ENCODE data around the gene DPYD.

Gene DPYD

DNA sequence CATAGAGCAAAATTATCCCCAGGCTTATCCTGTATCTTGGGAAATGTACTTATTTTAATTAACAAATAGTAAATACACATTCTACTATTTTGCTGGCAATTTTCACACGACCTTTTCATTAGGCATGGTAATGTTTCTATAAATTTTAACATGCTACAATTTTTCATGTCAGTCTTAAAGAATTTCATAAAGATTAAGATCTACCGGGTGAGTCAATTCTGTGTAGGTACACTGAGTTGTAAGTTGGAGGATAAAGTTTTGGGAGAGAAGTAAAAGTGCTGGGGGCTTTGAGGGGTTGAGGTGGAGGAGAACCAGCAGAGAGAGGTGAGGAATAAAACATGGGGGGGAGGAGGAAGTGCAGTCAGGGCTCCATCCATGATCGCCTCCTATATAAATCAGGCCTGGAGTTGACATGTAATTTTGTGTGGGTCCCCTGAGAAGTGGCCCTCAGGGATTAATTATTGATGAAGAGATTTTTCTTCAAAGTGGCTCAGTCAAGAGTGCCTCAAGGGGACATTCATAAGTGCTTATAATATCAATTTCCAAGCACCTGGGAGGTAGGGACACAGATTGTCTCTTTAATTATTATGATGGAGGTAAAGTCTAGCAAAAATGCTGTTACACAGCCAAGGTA is 7.2 kb downstream of the DPYD start:
- H3K9me3 ChIP-seq (ENCODE audit: severe bottlenecking): no peaks in the 10 kb centered on the region
- H3K27ac ChIP-seq: no peak overlapping the region
- no peak for TF ChIP-seq CTCF (IDR thresholded peaks at IDR 0.05; ENCODE audit: low read depth, low read length)
- DNase-seq: no peak
- no peak overlapping the region for H3K4me3 ChIP-seq (ENCODE audit: low read depth, low read length)
- no peaks in the 10 kb centered on the region for H3K36me3 ChIP-seq
- H3K27me3 ChIP-seq (ENCODE audit: insufficient read depth, low read depth, severe bottlenecking): no peaks in the 10 kb centered on the region

DNA sequence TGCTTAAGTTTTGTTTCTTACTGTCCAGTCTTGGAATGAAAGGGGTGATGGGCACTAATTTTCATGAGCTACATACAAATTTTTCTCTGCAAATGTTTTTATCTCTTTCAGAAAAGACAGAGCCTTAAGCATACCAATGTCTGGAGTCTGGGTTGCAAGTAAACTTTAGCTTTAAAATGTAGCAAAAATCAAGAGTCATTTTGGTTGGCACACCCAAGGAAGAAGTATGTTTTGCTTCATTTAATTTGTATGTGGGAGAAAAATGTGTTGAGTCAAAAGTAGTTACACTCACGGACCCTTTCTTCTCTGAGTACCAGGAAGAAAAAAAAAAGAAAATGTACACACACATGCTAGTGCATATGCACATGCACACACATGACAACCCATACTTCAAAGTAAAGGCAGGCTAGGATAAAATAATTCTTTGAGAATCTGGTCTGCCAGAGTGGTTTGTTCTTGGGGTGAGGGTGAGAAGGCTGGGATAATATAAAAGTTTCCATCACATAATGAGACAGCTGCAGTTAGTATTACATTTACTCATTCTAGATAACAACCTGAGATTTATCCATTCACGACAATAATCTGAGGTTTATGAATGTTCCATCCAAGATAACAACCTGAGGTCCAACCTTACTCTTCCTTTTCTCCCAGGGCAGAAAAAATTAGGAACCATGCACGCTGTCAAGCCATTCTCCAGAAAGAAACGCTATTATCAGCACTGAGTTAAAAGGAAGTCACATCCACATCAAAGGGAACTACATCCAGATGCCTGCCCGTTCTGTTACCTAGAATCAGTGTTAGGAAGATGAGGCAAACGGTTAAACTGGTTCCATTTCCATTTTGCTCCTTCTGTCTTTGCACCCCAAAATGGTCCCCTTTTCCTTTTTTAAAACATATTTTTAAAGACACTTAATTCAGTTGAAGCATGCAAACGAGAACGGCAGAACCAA is 9.3 kb downstream of the DPYD start:
- no peaks in the 10 kb centered on the region for H3K9me3 ChIP-seq (ENCODE audit: severe bottlenecking)
- H3K4me3 ChIP-seq (ENCODE audit: low read depth, low read length): no peak overlapping the region
- no peak overlapping the region for H3K27ac ChIP-seq
- H3K36me3 ChIP-seq: no peaks in the 10 kb centered on the region
- TF ChIP-seq CTCF (IDR thresholded peaks at IDR 0.05; ENCODE audit: low read depth, low read length): no peak
- DNase-seq: no peak
- H3K27me3 ChIP-seq (ENCODE audit: insufficient read depth, low read depth, severe bottlenecking): no peaks in the 10 kb centered on the region

DNA sequence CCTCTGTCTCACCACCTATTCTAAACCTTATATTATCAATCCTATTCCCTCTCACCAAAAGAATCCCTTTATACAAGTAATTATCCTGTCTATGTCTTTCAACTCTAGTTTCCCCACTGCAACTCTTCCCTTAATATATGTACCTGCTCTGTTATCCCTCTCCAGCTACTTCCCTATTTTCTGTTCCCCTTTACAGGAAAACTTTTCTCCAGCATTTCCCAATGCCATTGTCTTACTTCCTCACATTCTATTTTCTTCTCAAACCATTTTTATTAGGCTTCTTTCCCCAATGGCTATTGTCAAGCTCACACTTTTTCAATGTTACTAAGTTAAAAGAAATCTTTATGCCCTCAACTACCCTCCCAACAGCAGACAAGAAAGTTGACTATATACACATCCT is 11.6 kb downstream of the DPYD start:
- no peaks in the 10 kb centered on the region for H3K9me3 ChIP-seq (ENCODE audit: severe bottlenecking)
- no peak for TF ChIP-seq CTCF (IDR thresholded peaks at IDR 0.05; ENCODE audit: low read depth, low read length)
- H3K27ac ChIP-seq: no peak overlapping the region
- no peaks in the 10 kb centered on the region for H3K36me3 ChIP-seq
- no peak overlapping the region for H3K4me3 ChIP-seq (ENCODE audit: low read depth, low read length)
- no peaks in the 10 kb centered on the region for H3K27me3 ChIP-seq (ENCODE audit: insufficient read depth, low read depth, severe bottlenecking)
- DNase-seq: no peak

DNA sequence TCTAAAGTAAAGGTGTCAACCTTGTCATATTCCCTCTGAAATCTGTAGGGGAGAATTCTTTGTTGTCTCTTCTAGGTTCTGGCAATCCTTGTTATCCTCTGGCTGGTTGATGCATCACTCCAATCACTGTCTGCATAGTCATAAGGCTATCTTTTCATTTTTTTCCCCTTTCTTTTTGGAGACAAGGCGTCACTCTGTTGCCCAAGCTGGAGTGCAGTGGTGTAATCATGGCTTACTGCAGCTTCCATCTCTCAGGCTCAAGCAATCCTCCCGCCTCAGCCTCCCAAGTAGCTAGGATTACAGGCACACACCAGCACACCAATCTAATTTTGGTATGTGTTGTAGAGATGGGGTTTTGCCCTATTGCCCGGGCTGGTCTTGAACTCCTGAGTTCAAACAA is 12.9 kb downstream of the DPYD start:
- no peak for TF ChIP-seq CTCF (IDR thresholded peaks at IDR 0.05; ENCODE audit: low read depth, low read length)
- Histone ChIP-seq H3K4me3 (ENCODE audit: low read depth, low read length) (no peak overlapping the region), H3K27me3 (ENCODE audit: insufficient read depth, low read depth, severe bottlenecking) (no peaks in the 10 kb centered on the region), H3K9me3 (ENCODE audit: severe bottlenecking) (no peaks in the 10 kb centered on the region), H3K27ac (no peak overlapping the region), H3K36me3 (no peaks in the 10 kb centered on the region)
- no peak for DNase-seq

GRCh38 chr1:97906567-97907241 is 14.1 kb downstream of the DPYD start:
- TF ChIP-seq CTCF (IDR thresholded peaks at IDR 0.05; ENCODE audit: low read depth, low read length): no peak
- H3K4me3 ChIP-seq (ENCODE audit: low read depth, low read length): no peak overlapping the region
- no peaks in the 10 kb centered on the region for H3K36me3 ChIP-seq
- H3K27me3 ChIP-seq (ENCODE audit: insufficient read depth, low read depth, severe bottlenecking): no peaks in the 10 kb centered on the region
- no peaks in the 10 kb centered on the region for H3K9me3 ChIP-seq (ENCODE audit: severe bottlenecking)
- no peak overlapping the region for H3K27ac ChIP-seq
- no peak for DNase-seq
